ENCODE measurements around the gene SPEM3. TPM values are rescaled to one million over a fixed set of nuclear protein-coding genes. Genes with fewer than 3 reads are reported as not detected.
"Not testable (repeated sequence)": the region's sequence is repeated elsewhere in the genome, so short reads cannot be mapped to it uniquely, and the experiment has no call there.

Gene SPEM3
- total RNA-seq, 4 donors from 2014 or later = not detected

DNA sequence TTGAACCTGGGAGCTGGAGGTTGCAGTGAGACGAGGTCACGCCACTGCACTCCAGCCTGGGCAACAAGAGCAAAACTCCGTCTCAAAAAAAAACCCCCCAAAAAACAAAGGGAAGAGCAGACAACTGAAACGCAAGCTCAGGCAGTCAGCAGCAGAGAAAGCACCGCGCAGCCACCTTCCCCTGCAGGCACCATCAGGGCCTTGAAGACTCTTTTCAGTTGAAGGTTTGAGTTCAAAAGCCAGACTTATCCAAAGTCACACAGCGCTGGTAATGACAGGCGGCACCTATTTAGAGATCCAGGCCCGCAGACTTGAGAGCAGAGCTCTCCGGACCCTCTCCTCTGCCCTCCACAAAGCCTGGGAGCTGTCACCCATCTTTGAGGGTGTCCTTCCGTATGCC lies 39.6 kb downstream of the SPEM3 start:
- peaks cover 41 to 49% of the 10 kb centered on the region in 2 donors for H3K4me1 ChIP-seq
- peaks cover 0 to 19% of the 10 kb centered on the region in 2 donors for H3K36me3 ChIP-seq
- DNase-seq (no peak), ATAC-seq (no peak)
- no peak for TF ChIP-seq CTCF (IDR thresholded peaks at IDR 0.05 in 4 of 5, conservative IDR thresholded peaks at IDR 0.05 in 1 of 5)
- no peak for TF ChIP-seq POLR2A (IDR thresholded peaks at IDR 0.05)
- H3K4me3 ChIP-seq = no peak overlapping the region
- no peaks in the 10 kb centered on the region for H3K27me3 ChIP-seq
- in situ Hi-C loops (cut with MboI; ENCODE audit: low sequenced_read_pairs in 4 of 4) = no loop called here
- H3K9me3 ChIP-seq = no peaks in the 10 kb centered on the region
- intact Hi-C loops (cut with DNase I; ENCODE audit: low total_unique reads) = loop anchor here (2.0 kb wide), 1 partner anchor 21 kb away; no protein-coding TSS in a partner anchor
- peak overlapping the region; percentile 79 to 100 (median 86) for H3K27ac ChIP-seq

- TF ChIP-seq POLR2A (IDR thresholded peaks at IDR 0.05) = no peak
- no peak for TF ChIP-seq CTCF (IDR thresholded peaks at IDR 0.05 in 4 of 5, conservative IDR thresholded peaks at IDR 0.05 in 1 of 5)
Observed at GRCh38 chr17:7468804-7469389, 40.2 kb downstream of the SPEM3 start.

DNA sequence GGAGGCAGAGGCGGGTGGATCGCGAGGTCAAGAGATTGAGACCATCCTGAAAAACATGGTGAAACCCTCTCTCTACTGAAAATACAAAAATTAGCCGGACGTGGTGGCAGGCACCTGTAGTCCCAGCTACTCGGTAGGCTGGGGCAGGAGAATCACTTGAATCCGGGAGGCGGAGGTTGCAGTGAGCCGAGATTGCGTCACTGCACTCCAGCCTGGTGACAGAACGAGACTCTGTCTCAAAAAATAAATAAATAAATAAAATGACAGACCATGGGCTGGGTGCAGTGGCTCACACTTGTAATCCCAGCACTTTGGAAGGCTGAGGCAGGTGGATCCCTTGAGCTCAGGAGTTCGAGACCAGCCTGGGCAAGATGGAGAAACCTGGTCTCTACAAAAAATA lies 41.2 kb downstream of the SPEM3 start:
- H3K4me3 ChIP-seq, DNase-seq: not testable (repeated sequence)

More at GRCh38 chr17:7468804-7469389, 40.2 kb downstream of the SPEM3 start:
- no peak for ATAC-seq
- H3K27ac ChIP-seq = peak overlapping the region; percentile 12 to 100 (median 86)
- no peaks in the 10 kb centered on the region for H3K9me3 ChIP-seq
- H3K4me3 ChIP-seq = no peak overlapping the region
- no peaks in the 10 kb centered on the region for H3K27me3 ChIP-seq
- peaks cover 46 to 55% of the 10 kb centered on the region in 2 donors for H3K4me1 ChIP-seq
- DNase-seq = no peak
- peaks cover 0 to 13% of the 10 kb centered on the region in 2 donors for H3K36me3 ChIP-seq
- intact Hi-C loops (cut with DNase I; ENCODE audit: low total_unique reads) = loop anchor here (2.0 kb wide), 1 partner anchor 22 kb away; no protein-coding TSS in a partner anchor
- in situ Hi-C loops (cut with MboI; ENCODE audit: low sequenced_read_pairs in 4 of 4) = no loop called here

GRCh38 chr17:7470457-7470973 lies 41.9 kb downstream of the SPEM3 start:
- H3K36me3 ChIP-seq; in situ Hi-C loops (cut with MboI; ENCODE audit: low sequenced_read_pairs in 4 of 4); H3K27me3 ChIP-seq; DNase-seq; H3K4me3 ChIP-seq; H3K9me3 ChIP-seq; intact Hi-C loops (cut with DNase I; ENCODE audit: low total_unique reads); ATAC-seq: not testable (repeated sequence)
- H3K4me1 ChIP-seq = peaks cover 59 to 69% of the 10 kb centered on the region in 2 donors
- peak overlapping the region; percentile 62 to 100 (median 90) for H3K27ac ChIP-seq

More for the DNA sequence above, 41.2 kb downstream of the SPEM3 start:
- ATAC-seq; H3K36me3 ChIP-seq; H3K9me3 ChIP-seq; in situ Hi-C loops (cut with MboI; ENCODE audit: low sequenced_read_pairs in 4 of 4); H3K27me3 ChIP-seq: not testable (repeated sequence)
- Histone ChIP-seq H3K4me1 (peaks cover 52 to 62% of the 10 kb centered on the region in 2 donors), H3K27ac (peak overlapping the region in 3 of 4 donors; percentile 62 to 100 (median 83))
- intact Hi-C loops (cut with DNase I; ENCODE audit: low total_unique reads) = loop anchor here (2.0 kb wide), 1 partner anchor 23 kb away; no protein-coding TSS in a partner anchor

GRCh38 chr17:7471729-7472128 lies 43.1 kb downstream of the SPEM3 start:
- Histone ChIP-seq H3K4me3 (no peak overlapping the region), H3K9me3 (no peaks in the 10 kb centered on the region), H3K4me1 (peaks cover 62 to 67% of the 10 kb centered on the region in 2 donors), H3K36me3 (no peaks in the 10 kb centered on the region), H3K27me3 (no peaks in the 10 kb centered on the region), H3K27ac (peak overlapping the region; percentile 62 to 100 (median 90))
- no peak for TF ChIP-seq POLR2A (IDR thresholded peaks at IDR 0.05)
- no peak for TF ChIP-seq CTCF (IDR thresholded peaks at IDR 0.05 in 4 of 5, conservative IDR thresholded peaks at IDR 0.05 in 1 of 5)
- no peak for ATAC-seq
- intact Hi-C loops (cut with DNase I; ENCODE audit: low total_unique reads) = no loop called here
- DNase-seq = no peak
- in situ Hi-C loops (cut with MboI; ENCODE audit: low sequenced_read_pairs in 4 of 4) = no loop called here

GRCh38 chr17:7474767-7475166 lies 46.1 kb downstream of the SPEM3 start:
- peak in 1 of 2 donors; percentile 73 for DNase-seq
- in situ Hi-C loops (cut with MboI; ENCODE audit: low sequenced_read_pairs in 4 of 4) = loop anchor here in 1 of 4 donors (5.0 kb wide), 1 partner anchor 32 kb away; no protein-coding TSS in a partner anchor
- H3K27me3 ChIP-seq; H3K4me3 ChIP-seq; H3K36me3 ChIP-seq; H3K9me3 ChIP-seq; intact Hi-C loops (cut with DNase I; ENCODE audit: low total_unique reads); ATAC-seq: not testable (repeated sequence)
- H3K27ac ChIP-seq = peak overlapping the region; percentile 97 to 100 (median 100)
- peaks cover 66 to 74% of the 10 kb centered on the region in 2 donors for H3K4me1 ChIP-seq

All from gastrocnemius medialis (tissue), 4 donors.